HFF-Myc (cell line): ENCODE results near the gene PEAR1.

Experiments
- DNase-seq: peaks from one replicate; pipeline ENCODE4 v3.0.0-alpha.2; 2011; ENCODE audit warnings: low read depth; ENCODE audit errors: extremely low read depth
- H3K4me3 ChIP-seq: replicated peaks from 2 replicates; pipeline ENCODE4 v1.5.1; 2011; ENCODE audit warnings: low read depth, mild to moderate bottlenecking, control low read depth, low read length
- CTCF ChIP-seq: IDR thresholded peaks from 2 replicates; pipeline ENCODE4 v1.5.1; 2012; ENCODE audit warnings: mild to moderate bottlenecking, low read depth, low read length, control low read depth; ENCODE audit errors: missing control alignments

PEAR1 gene

GRCh38 chr1:156936191-156936590, 42.7 kb downstream of the PEAR1 start:
- no peak for DNase-seq
- no peak overlapping the region for H3K4me3 ChIP-seq
- no peak for TF ChIP-seq CTCF

- no peak for DNase-seq
- H3K4me3 ChIP-seq, result no peak overlapping the region
- TF ChIP-seq CTCF, result no peak
Measured at GRCh38 chr1:156936721-156937220, 43.3 kb downstream of the PEAR1 start.

GRCh38 chr1:156937883-156938282, 44.4 kb downstream of the PEAR1 start:
- TF ChIP-seq CTCF, result no peak
- H3K4me3 ChIP-seq, result no peak overlapping the region
- no peak for DNase-seq

- no peak for TF ChIP-seq CTCF
- H3K4me3 ChIP-seq, result no peak overlapping the region
- DNase-seq, result no peak
Measured at GRCh38 chr1:156938813-156939212, 45.3 kb downstream of the PEAR1 start.

GRCh38 chr1:156939786-156940334, 46.3 kb downstream of the PEAR1 start:
- no peak for TF ChIP-seq CTCF
- DNase-seq, result no peak

GRCh38 chr1:156941675-156942074, 48.2 kb downstream of the PEAR1 start:
- DNase-seq, result no peak
- no peak for TF ChIP-seq CTCF
- no peak overlapping the region for H3K4me3 ChIP-seq

More at GRCh38 chr1:156939786-156940334, 46.3 kb downstream of the PEAR1 start:
- no peak overlapping the region for H3K4me3 ChIP-seq

- DNase-seq, result no peak
- H3K4me3 ChIP-seq, result no peak overlapping the region
- no peak for TF ChIP-seq CTCF
Measured at GRCh38 chr1:156942176-156942575, 48.7 kb downstream of the PEAR1 start.
